GM20431 (cell line): ENCODE measurements around the gene CD247.

Source experiments
- in situ Hi-C: fragments of 300-500 bp; cut with MseI, MboI; formaldehyde crosslinking; loops from one replicate; pipeline ENCODE4 v1.15.0; 2020; ENCODE audit warnings: low sequenced_read_pairs; ENCODE audit not compliant: unreplicated experiment

The CD247 gene

GRCh38 chr1:167471568-167471967 lies 46.8 kb downstream of the CD247 start:
- in situ Hi-C loops = no loop called here

GRCh38 chr1:167469280-167469965 lies 48.9 kb downstream of the CD247 start:
- in situ Hi-C loops = no loop called here

- in situ Hi-C loops = no loop called here
Observed at GRCh38 chr1:167467752-167468151, 50.6 kb downstream of the CD247 start.

GRCh38 chr1:167467126-167467710 lies 51.1 kb downstream of the CD247 start:
- in situ Hi-C loops = no loop called here

- in situ Hi-C loops = no loop called here
Observed at GRCh38 chr1:167465743-167466142, 52.6 kb downstream of the CD247 start.

GRCh38 chr1:167465018-167465417 lies 53.3 kb downstream of the CD247 start:
- in situ Hi-C loops = no loop called here

- in situ Hi-C loops = no loop called here
Observed at GRCh38 chr1:167463875-167464575, 54.3 kb downstream of the CD247 start.

GRCh38 chr1:167463080-167463479 lies 55.2 kb downstream of the CD247 start:
- in situ Hi-C loops = no loop called here

- in situ Hi-C loops = no loop called here
Observed at GRCh38 chr1:167462341-167462740, 56.0 kb downstream of the CD247 start.

GRCh38 chr1:167460836-167461235 lies 57.5 kb downstream of the CD247 start:
- in situ Hi-C loops = no loop called here

- in situ Hi-C loops = no loop called here
Observed at GRCh38 chr1:167457936-167458584, 60.3 kb downstream of the CD247 start.

- in situ Hi-C loops = no loop called here
Observed at GRCh38 chr1:167456926-167457325, 61.4 kb downstream of the CD247 start.

GRCh38 chr1:167456524-167456923 lies 61.8 kb downstream of the CD247 start:
- in situ Hi-C loops = no loop called here

GRCh38 chr1:167455786-167456446 lies 62.4 kb downstream of the CD247 start:
- in situ Hi-C loops = no loop called here

GRCh38 chr1:167454894-167455785 lies 63.2 kb downstream of the CD247 start:
- in situ Hi-C loops = no loop called here

GRCh38 chr1:167454304-167454893 lies 63.9 kb downstream of the CD247 start:
- in situ Hi-C loops = no loop called here

- in situ Hi-C loops = no loop called here
Observed at GRCh38 chr1:167453123-167453522, 65.2 kb downstream of the CD247 start.

- in situ Hi-C loops = no loop called here
Observed at GRCh38 chr1:167452483-167452882, 65.8 kb downstream of the CD247 start.

GRCh38 chr1:167450843-167451242 lies 67.5 kb downstream of the CD247 start:
- in situ Hi-C loops = no loop called here
